ENCODE results near the gene TAL1. TPM values are rescaled to one million over a fixed set of nuclear protein-coding genes. Genes with fewer than 3 reads are reported as not detected.
"Not testable (repeated sequence)": the region's sequence is repeated elsewhere in the genome, so short reads cannot be mapped to it uniquely, and the experiment has no call there.

Gene TAL1
- total RNA-seq, 4 donors from 2014 or later = 3.9 to 14.9 (median 12.8) TPM

DNA sequence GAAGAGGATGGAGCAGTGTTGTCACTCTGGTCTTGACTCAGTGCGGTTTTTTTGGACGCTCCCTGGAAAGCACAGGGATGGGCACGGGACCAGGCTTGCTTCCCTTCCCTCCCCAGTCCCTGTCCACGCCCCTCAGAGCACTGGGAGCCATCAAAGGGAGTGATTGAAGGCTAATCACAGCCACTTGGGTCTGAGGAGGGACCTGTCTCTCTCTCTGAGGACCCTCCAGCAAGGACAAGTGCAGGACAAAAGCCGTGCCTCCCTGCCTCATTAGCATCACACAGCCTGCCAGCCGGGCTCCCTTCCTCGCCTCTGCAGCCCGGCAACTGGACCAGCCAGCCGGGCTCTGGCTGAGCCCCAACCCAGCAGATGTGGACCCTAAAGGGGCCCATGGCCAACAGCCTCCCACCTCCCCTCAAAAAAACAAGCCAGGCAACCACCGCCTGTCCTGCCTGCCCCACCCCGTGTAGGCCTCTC is 23.6 kb downstream of the TAL1 start:
- TF ChIP-seq, protein P1, sequence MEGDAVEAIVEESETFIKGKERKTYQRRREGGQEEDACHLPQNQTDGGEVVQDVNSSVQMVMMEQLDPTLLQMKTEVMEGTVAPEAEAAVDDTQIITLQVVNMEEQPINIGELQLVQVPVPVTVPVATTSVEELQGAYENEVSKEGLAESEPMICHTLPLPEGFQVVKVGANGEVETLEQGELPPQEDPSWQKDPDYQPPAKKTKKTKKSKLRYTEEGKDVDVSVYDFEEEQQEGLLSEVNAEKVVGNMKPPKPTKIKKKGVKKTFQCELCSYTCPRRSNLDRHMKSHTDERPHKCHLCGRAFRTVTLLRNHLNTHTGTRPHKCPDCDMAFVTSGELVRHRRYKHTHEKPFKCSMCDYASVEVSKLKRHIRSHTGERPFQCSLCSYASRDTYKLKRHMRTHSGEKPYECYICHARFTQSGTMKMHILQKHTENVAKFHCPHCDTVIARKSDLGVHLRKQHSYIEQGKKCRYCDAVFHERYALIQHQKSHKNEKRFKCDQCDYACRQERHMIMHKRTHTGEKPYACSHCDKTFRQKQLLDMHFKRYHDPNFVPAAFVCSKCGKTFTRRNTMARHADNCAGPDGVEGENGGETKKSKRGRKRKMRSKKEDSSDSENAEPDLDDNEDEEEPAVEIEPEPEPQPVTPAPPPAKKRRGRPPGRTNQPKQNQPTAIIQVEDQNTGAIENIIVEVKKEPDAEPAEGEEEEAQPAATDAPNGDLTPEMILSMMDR (IDR thresholded peaks at IDR 0.05) = no peak
- TF ChIP-seq POLR2A (IDR thresholded peaks at IDR 0.05) = no peak
- H3K4me1 ChIP-seq = peaks cover 0 to 4% of the 10 kb centered on the region in 2 donors
- H3K9me3 ChIP-seq = no peaks in the 10 kb centered on the region
- 28 to 35% methylated on average over 5 to 6 of the region's 11 CpGs for WGBS, 2 donors
- H3K4me3 ChIP-seq (replicated peaks in 1 of 3) = no peak overlapping the region
- intact Hi-C loops (cut with DNase I) = no loop called here
- H3K36me3 ChIP-seq = no peaks in the 10 kb centered on the region
- DNase-seq = no peak
- no peak overlapping the region for H3K27ac ChIP-seq
- H3K27me3 ChIP-seq = no peaks in the 10 kb centered on the region

DNA sequence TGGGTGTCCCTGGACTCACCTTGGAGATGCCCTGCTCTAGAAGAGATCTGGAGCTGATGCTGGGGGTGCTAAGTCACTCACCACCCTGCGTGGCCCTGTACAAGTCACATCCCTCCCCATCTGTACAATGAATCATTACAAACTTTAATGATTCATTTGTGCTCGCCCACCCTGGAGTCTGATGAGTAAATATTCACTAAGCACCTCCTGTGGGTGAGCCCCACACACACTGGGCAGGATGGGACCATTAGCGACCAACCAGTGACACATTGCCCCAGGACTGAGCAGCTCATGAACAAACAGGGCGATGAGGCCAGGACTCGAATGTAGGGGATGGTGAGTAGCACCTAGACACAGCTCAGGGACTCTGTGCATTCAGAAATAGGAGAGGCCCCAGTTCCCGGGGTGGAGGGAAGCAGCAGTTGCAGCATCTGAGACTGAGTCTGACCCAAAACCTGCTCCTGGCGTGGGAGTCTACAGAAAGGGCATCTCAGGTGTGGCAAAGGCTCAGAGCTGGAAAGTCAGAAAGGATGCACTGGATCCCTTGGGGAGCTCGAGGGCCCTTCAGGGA is 24.1 kb downstream of the TAL1 start:
- H3K36me3 ChIP-seq = no peaks in the 10 kb centered on the region
- H3K27ac ChIP-seq = no peak overlapping the region
- H3K27me3 ChIP-seq = no peaks in the 10 kb centered on the region
- intact Hi-C loops (cut with DNase I) = no loop called here
- no peak for DNase-seq
- 65 to 72% methylated on average over 6 to 8 of the region's 8 CpGs for WGBS, 2 donors
- H3K4me1 ChIP-seq = peaks cover 0 to 4% of the 10 kb centered on the region in 2 donors
- H3K4me3 ChIP-seq (replicated peaks in 1 of 3) = no peak overlapping the region
- TF ChIP-seq, protein P1 (IDR thresholded peaks at IDR 0.05) = no peak
- no peak for TF ChIP-seq POLR2A (IDR thresholded peaks at IDR 0.05)
- no peaks in the 10 kb centered on the region for H3K9me3 ChIP-seq

DNA sequence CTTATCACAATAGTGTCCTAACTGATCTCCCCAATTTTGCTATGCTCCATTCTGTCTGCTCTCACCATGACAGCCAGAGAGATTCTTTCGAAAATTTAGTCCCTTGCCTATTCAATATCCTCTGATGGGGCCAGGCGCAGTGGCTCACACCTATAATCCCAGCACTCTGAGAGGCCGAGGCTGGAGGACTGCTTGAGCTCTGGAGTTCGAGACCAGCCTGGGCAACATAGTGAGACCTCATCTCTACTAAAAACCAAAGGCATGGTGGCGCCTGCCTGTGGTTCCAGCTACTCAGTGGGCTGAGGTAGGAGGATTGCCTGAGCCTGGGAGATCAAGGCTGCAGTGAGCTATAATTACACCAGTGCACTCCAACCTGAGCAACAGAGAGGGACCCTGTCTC is 26.1 kb downstream of the TAL1 start:
- intact Hi-C loops (cut with DNase I) = no loop called here
- WGBS, 2 donors = 95 to 98% methylated on average over 5 of the region's 5 CpGs
- Histone ChIP-seq H3K4me1 (no peaks in the 10 kb centered on the region), H3K27me3 (no peaks in the 10 kb centered on the region), H3K9me3 (no peaks in the 10 kb centered on the region), H3K27ac (no peak overlapping the region), H3K36me3 (no peaks in the 10 kb centered on the region), H3K4me3 (replicated peaks in 1 of 3) (no peak overlapping the region)
- no peak for TF ChIP-seq POLR2A (IDR thresholded peaks at IDR 0.05)
- TF ChIP-seq, protein P1 (IDR thresholded peaks at IDR 0.05) = no peak
- DNase-seq = no peak

DNA sequence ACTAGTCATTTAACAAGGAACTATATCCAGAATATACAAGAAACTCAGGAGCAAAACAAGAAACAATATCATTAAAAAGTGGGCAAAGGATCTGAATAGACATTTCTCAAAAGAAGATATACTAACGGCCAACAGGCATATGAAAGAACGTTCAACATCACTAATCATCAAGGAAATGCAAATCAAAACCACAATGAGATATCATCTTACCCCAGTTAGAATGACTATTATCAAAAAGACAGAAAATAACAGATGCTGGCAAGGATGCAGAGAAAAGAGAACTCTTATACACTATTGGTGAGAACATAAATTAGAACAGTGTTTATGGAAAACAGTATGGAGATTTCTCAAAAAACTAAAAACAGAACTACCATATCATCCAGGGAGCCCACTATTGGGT is 28.5 kb downstream of the TAL1 start:
- not testable (repeated sequence) for H3K27me3 ChIP-seq

DNA sequence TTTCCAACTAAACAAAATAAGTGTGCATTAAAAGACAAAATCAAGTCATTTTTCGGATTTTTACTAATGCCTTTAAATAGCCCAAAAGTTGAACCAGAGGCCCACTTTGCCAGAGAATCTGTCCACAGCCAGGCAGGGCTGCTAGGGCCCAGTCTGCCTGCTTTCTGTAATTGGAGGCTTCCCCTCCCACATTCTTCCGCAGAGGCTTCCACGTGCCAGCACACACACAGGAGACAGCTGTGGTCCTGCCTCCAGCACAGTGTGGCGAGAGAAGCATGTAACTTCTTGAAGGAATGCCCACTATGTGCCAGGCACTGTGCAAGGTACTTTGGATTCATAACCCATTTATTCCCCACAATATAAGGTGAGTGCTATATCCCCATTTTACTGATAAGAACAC is 30.8 kb downstream of the TAL1 start:
- no peak for DNase-seq
- Histone ChIP-seq H3K27ac (no peak overlapping the region), H3K4me3 (replicated peaks in 1 of 3) (no peak overlapping the region), H3K9me3 (no peaks in the 10 kb centered on the region), H3K27me3 (no peaks in the 10 kb centered on the region), H3K4me1 (no peaks in the 10 kb centered on the region), H3K36me3 (no peaks in the 10 kb centered on the region)
- TF ChIP-seq POLR2A (IDR thresholded peaks at IDR 0.05) = no peak
- TF ChIP-seq, protein P1 (IDR thresholded peaks at IDR 0.05) = no peak
- WGBS, 2 donors = 46 to 54% methylated on average over 4 of the region's 4 CpGs
- intact Hi-C loops (cut with DNase I) = no loop called here

More for the DNA sequence above, 28.5 kb downstream of the TAL1 start:
- DNase-seq; H3K36me3 ChIP-seq; H3K27ac ChIP-seq; H3K9me3 ChIP-seq; H3K4me1 ChIP-seq; H3K4me3 ChIP-seq (replicated peaks in 1 of 3); intact Hi-C loops (cut with DNase I): not testable (repeated sequence)
- 57 to 66% methylated on average over 2 of the region's 2 CpGs for WGBS, 2 donors
